Liver (tissue), 3 donors: ENCODE results near the gene TBL1XR1.

Source experiments
- ATF3 ChIP-seq: IDR thresholded peaks from 2 replicates; pipeline ENCODE4 v1.6.1; 2016; ENCODE audit warnings: antibody characterized with exemption
- CTCF ChIP-seq: fragments of 150-350 bp; IDR thresholded peaks from 2 replicates; pipeline ENCODE4 v1.5.1; 2017; ENCODE audit warnings: improper control_type of control experiment, low read depth, low read length; ENCODE audit not compliant: missing input control
- EGR1 ChIP-seq, 2 donors: IDR thresholded peaks; 2 replicates each; pipeline ENCODE4 v1.6.1; 2016 to 2018; ENCODE audit warnings: antibody characterized with exemption in 2 of 2, low read depth in 2 of 2
- GABPA ChIP-seq, 2 donors: IDR thresholded peaks in 1 of 2; conservative IDR thresholded peaks in 1 of 2; 2 replicates each; pipeline ENCODE4 v1.6.1; 2016; ENCODE audit warnings: antibody characterized with exemption in 2 of 2, mild to moderate bottlenecking in 1 of 2, moderate library complexity in 1 of 2
- HNF4A ChIP-seq, 2 donors: conservative IDR thresholded peaks; 2 replicates each; pipeline ENCODE4 v1.6.1; 2016; ENCODE audit warnings: antibody characterized with exemption in 2 of 2, mild to moderate bottlenecking in 2 of 2
- JUND ChIP-seq, 2 donors: IDR thresholded peaks; 2 replicates each; pipeline ENCODE4 v1.6.1; 2016; ENCODE audit warnings: antibody characterized with exemption in 2 of 2
- RAD21 ChIP-seq, 2 donors: IDR thresholded peaks; 2 replicates each; pipeline ENCODE4 v1.6.1; 2016; ENCODE audit warnings: antibody characterized with exemption in 2 of 2, mild to moderate bottlenecking in 2 of 2
- REST ChIP-seq: IDR thresholded peaks from 2 replicates; pipeline ENCODE4 v1.6.1; 2016; ENCODE audit warnings: antibody characterized with exemption, mild to moderate bottlenecking
- SP1 ChIP-seq: IDR thresholded peaks from 2 replicates; pipeline ENCODE4 v1.6.1; 2018; ENCODE audit warnings: antibody characterized with exemption, mild to moderate bottlenecking
- donor health status: healthy.
- donor health status: healthy.

- TF ChIP-seq ATF3 (no peak), JUND (IDR thresholded peaks at IDR 0.05) (no peak), CTCF (no peak), EGR1 (IDR thresholded peaks at IDR 0.05; ENCODE audit: low read depth in 2 of 2) (no peak), HNF4A (conservative IDR thresholded peaks at IDR 0.05) (no peak), RAD21 (IDR thresholded peaks at IDR 0.05) (no peak), REST (no peak), GABPA (IDR thresholded peaks at IDR 0.05 in 1 of 2, conservative IDR thresholded peaks at IDR 0.05 in 1 of 2) (no peak), SP1 (no peak)
Observed at GRCh38 chr3:177212756-177213155, 15.5 kb upstream of the TBL1XR1 start.
